GM21515 (cell line): Measurements from ENCODE around the gene TGM2.

Source experiments
- ATAC-seq: cut with Tn5 transposase; IDR thresholded peaks from one replicate; pipeline ENCODE4 v1.9.1; 2021; ENCODE audit not compliant: unreplicated experiment

Gene TGM2

GRCh38 chr20:38133680-38134426, 31.2 kb downstream of the TGM2 start:
- ATAC-seq = no peak

DNA sequence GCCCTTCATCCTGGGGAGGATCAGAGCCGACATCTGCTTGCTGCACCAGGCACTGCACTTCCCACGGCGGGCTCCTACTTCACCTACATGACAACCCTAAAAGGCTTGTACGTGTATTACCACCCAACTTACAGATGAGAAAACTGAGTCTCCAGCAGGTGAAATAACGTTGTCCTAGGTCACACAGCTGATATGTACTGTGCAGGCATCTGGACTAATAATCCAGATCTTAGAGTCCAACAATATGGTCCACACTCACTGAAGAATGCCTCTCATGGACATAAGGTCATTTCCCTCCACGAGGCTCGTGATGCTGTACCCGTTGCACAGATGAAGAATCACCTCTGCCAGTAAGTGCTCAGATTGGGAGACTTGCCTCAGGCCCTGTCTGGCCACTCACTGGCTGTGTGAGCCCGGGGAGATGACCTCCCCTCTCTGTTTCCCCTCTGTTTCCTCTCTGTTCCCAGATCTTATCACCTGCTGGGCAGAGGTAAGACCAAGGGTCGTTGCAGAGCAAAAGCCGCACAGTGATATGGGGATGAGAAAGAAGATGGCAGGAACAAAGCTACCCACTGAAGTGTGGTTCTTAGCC, 32.1 kb downstream of the TGM2 start:
- no peak for ATAC-seq

GRCh38 chr20:38132156-38132909, 32.7 kb downstream of the TGM2 start:
- no peak for ATAC-seq

GRCh38 chr20:38131588-38132121, 33.4 kb downstream of the TGM2 start:
- ATAC-seq = no peak

GRCh38 chr20:38130687-38131587, 34.1 kb downstream of the TGM2 start:
- ATAC-seq = no peak

DNA sequence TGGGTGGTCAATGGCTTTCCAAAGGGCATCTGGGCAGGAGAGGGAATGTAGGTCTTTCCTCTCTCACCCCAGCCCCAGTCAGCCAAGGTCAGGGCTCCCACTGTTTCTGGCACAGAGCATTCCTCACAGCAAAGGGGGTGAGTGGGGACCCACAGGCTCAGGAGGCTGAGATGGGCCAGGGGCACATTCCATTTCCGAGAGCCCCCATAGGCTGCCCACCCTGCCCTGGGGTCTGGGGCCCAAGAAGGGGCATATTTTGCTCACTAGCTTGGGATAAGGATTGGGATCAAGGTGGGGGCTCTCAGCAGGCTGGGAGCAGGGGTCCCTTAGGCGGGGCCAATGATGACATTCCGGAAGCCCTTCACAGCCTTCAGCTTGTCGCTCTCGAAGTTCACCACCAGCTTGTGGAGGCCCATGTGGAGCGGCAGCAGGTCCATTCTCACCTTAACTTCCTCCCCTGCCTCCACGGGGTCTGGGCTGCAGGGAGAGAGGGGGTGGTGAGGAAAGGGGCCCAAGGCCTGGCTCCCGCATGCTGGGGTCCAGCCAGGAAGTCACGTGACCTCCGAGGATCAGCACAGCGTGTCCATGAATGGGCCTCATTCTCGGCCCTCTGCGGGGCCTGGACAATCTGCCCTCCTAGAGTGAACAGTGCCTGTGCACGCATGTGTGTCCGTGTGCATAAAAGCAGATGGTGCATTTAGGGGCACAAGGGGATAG, 35.0 kb downstream of the TGM2 start:
- ATAC-seq = no peak

GRCh38 chr20:38129248-38129865, 35.7 kb downstream of the TGM2 start:
- ATAC-seq = no peak

- no peak for ATAC-seq
Measured at GRCh38 chr20:38128691-38129090, 36.4 kb downstream of the TGM2 start.

- no peak for ATAC-seq
Measured at GRCh38 chr20:38127920-38128528, 37.0 kb downstream of the TGM2 start.

DNA sequence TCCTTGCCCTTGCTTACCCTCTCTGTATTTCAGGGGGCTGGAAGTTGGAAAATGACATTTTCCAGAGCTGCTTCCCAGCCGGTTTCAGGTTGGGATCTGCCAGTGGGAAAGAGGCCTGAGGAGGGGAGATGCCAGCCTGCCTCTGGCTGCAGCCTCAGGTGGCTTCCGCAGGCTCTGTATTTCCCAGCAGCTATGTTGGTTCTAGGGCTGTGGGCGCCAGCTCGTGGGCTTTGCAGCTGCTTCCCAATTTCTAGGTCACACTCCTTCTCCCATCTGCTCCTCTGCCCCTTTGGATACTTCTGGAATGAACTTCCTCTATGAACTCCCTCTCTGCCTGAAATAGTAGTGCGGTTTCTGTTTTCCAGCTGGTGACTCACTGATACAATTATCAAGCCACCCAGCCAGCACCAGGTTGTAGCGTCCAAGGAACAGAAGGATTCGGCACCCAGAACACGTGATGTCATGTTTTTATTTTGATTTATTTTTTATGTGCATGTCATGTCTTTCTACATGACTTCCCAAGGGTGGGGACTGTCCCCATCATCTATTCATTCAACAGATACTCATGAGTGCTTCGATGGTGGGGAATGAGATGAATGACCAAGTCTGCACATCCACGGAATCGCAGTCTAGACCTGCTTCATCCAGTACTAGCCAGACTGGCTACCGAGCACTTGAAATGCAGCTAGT, 38.0 kb downstream of the TGM2 start:
- ATAC-seq = no peak

DNA sequence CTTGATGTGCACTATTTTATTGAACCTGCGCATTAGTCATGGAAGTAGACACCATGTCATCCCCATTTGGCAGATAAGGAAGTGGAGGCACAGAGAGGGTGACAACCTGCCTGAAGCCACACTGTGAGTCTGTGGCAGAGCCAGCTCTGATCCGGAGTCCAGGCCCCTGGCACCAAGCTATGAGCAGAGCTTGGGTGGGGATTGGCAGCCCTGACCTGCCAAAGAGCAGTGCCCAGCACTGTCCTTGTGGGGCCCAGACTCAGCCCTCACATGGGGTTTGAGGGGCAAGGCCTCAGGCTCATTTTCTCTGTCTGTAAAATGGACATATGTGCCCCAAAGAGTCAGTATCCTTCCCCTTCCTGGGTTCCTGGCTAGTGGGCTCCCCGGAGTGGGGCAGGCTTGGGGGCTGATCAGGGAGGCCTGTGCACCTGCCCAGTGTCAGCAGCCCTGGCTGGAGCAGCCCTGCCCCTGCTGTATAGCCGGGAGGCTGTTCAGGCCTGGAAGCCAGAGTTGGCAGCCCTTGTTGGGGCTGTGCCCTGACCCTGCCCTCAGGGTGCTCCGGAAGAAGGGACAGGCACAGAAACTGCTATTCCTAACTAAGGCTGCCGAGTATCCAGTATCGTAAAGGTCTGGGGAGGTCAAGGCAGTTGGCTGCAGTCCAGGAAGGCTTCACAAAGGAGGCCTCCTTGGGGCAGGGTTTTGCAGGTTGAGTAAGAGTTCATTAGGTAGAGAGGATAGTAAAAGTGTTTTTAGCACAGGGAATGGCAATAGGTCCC, 38.7 kb downstream of the TGM2 start:
- ATAC-seq = no peak

DNA sequence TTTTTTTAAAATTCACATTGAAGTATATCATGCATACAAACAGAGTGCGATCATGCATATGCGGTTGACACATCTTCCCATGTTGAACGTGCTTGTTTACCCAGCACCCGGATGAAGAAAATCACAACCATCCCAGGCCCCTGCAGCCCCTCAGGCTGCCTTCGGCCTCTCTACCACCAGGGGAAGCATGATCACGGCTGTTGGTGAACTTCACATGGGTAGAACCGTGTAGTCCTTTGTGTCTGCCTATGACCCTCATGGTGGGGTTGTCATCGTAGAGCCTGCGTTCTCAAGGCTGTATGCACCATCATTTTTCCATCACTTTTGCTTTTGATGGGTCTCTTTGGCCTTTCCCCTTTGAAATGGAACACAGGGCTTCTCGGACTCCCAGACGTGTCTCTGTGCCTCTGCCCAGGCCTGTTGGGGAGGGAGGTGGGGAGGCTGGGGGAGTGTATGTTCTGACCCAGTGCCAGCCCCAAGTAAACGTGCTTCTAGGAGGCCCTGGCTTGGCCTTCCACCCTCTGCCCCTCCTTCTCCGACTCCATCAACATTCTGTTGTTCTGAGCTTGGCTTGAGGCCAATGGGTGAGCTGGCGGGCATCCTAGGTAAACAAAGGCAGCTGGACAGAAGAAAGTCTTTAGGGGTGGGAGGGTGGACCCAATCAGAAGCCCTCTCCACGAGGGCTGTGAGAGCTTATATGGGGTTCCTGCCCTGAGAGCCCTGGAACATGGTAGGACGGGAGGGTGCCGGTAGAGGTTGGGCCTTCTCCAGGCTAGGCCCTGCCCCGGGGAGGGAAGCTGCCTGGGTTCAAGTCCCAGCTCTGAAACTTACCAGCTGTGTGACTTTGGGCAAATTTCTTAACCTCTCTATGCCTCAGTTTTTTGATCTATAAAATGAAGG, 39.7 kb downstream of the TGM2 start:
- no peak for ATAC-seq

DNA sequence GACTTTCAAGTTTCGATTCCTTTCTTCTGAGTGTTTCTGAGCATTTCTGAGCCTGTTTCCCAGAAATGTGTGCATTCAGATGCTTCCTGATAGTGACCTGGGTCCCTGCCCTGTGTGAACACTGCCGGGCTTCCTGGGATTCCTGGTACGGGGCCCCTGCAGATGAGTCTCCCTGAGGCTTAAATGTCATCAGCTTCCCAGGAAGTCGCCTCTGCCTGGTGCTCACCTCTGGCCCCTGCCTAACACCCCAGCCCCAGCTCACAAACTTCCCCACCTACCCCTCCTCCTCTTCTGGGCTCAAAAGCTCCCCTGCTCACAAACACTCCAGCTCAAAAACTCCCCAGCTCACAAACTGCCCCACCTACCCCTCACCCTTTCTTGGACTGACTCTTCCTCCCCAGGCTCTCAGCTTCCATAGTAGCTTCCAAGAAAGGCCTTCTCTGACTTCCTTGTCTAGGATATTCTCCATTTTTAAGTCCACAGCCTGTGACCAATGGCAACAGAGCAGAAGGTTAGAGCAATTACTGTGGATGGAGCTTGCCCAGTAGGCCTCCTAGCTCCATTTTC, 42.0 kb downstream of the TGM2 start:
- ATAC-seq = no peak

- no peak for ATAC-seq
Measured at GRCh38 chr20:38121741-38122140, 43.3 kb downstream of the TGM2 start.

- no peak for ATAC-seq
Measured at GRCh38 chr20:38120625-38120988, 44.5 kb downstream of the TGM2 start.

DNA sequence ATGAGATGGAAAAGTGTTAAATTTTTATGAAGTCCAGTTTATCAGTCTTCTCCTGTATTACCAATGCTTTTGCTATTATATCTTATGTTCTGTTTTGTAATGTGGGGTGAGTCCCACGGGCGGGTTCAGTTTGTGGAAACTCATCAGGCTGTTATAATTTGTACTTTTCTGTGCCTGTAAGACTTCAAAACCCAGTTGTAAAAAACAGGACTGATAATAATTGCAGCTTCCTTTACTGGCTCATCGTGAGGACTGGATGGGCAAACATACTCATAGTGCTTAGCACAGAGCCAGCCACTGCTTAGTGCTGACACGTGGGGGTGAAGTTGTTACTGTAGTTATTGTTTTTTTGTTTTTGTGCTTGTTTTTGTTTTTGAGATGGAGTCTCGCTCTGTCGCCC, 45.6 kb downstream of the TGM2 start:
- no peak for ATAC-seq

DNA sequence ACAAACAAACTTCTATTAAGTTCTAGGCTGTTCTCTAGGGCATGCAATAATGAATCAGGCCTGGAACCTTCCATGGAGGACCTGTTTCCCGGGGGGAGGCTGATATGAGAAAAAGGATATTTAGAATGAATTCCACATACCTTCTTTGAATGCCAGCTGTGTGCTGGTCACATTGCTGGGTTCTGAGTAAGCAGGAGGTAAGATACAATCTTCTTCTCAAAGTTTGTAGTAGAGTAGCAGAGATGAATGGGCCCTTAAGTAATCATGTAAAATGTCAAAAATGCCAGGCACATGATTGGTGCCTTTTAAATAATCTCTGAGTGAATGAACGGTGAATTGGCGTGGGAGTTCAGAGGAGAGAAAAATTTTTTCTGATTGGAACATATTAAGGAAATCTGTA, 47.4 kb downstream of the TGM2 start:
- ATAC-seq = no peak
